SH-SY5Y (cell line): ENCODE data around the gene LARP1.

Source experiments
- GATA2 ChIP-seq: IDR thresholded peaks from 2 replicates; pipeline ENCODE4 v1.6.1; 2011; ENCODE audit warnings: mild to moderate bottlenecking, low read depth, low read length
- GATA3 ChIP-seq: IDR thresholded peaks from 2 replicates; pipeline ENCODE4 v1.6.1; 2011; ENCODE audit warnings: low read depth, mild to moderate bottlenecking, low read length, moderate library complexity

DNA sequence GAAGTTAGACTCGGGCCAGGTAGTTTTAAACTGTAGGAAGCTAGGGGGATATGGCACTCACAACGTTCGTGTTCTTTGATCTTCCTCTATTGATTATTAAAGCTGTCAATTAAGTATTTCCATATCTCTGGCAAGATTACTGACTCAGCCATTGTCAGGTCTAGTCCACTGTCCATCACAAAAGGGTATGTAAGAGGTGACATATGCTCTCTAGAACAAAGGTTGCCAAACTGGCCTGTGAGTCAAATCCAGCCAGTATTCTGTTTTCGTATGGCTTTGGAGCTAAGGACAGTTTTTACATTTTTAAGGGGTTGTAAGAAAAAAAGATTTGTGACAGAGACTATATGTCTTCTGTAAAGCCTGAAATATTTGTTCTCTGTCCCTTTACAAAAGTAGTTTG, 51.0 kb downstream of the LARP1 start:
- TF ChIP-seq GATA2 = no peak
- TF ChIP-seq GATA3 = no peak
